GM12874 (cell line): ENCODE data around the gene IRF2BPL.

Source experiments
- CTCF ChIP-seq: IDR thresholded peaks from 2 replicates; pipeline ENCODE4 v1.5.1; 2011; ENCODE audit warnings: low read depth, mild to moderate bottlenecking, control low read depth, low read length, moderate library complexity; ENCODE audit not compliant: insufficient read depth

The IRF2BPL gene

GRCh38 chr14:77028384-77029231 is at the start of gene IRF2BPL:
IRF2BPL (minus strand) TSS chr14:77028708; CDS start chr14:77027792, 916 bp downstream.
- no peak for TF ChIP-seq CTCF

- TF ChIP-seq CTCF = no peak
Observed at GRCh38 chr14:77077040-77077439, 48.5 kb upstream of the IRF2BPL start.

GRCh38 chr14:77076113-77076631 is 47.7 kb upstream of the IRF2BPL start:
- TF ChIP-seq CTCF = no peak

GRCh38 chr14:77074969-77075368 is 46.5 kb upstream of the IRF2BPL start:
- no peak for TF ChIP-seq CTCF

GRCh38 chr14:77071938-77072388 is 43.5 kb upstream of the IRF2BPL start:
- TF ChIP-seq CTCF = no peak

- TF ChIP-seq CTCF = no peak
Observed at GRCh38 chr14:77069551-77069950, 41.0 kb upstream of the IRF2BPL start.

GRCh38 chr14:77068517-77069200 is 40.2 kb upstream of the IRF2BPL start:
- no peak for TF ChIP-seq CTCF
